Tibial artery (tissue), 4 donors: ENCODE results near the gene SLC3A2.

Source experiments
- DNase-seq, 2 donors: peaks; one replicate each; pipeline ENCODE4 v3.0.0-alpha.2; 2019
- H3K27ac ChIP-seq, 2 donors: fragments of 200-600 bp; sonication (generic) in 1 of 2; 1 replicate in 1 of 2; 2 replicates in 1 of 2; pipeline ENCODE4 v1.5.1; 2018 to 2019; ENCODE audit warnings: mild to moderate bottlenecking in 1 of 2
- H3K27me3 ChIP-seq, 2 donors: fragments of 200-600 bp; sonication (generic) in 1 of 2; one replicate each; pipeline versions ENCODE4 v1.5.1 to v1.6.0; 2016 to 2019
- H3K36me3 ChIP-seq, 3 donors: fragments of 200-600 bp; sonication (generic) in 2 of 3; one replicate each; pipeline ENCODE4 v1.5.1; 2016 to 2019; ENCODE audit warnings: mild to moderate bottlenecking in 2 of 3
- H3K4me1 ChIP-seq, 4 donors: fragments of 200-600 bp; sonication (generic) in 2 of 4; 1 replicate in 3 of 4; 2 replicates in 1 of 4; pipeline ENCODE4 v1.5.1; 2016 to 2019
- H3K4me3 ChIP-seq, 2 donors: fragments of 200-600 bp; sonication (generic) in 1 of 2; 1 replicate in 1 of 2; 2 replicates in 1 of 2; pipeline ENCODE4 v1.5.1; 2018 to 2019; ENCODE audit warnings: mild to moderate bottlenecking in 2 of 2
- H3K9me3 ChIP-seq, 3 donors: fragments of 200-600 bp; sonication (generic) in 1 of 3; one replicate each; pipeline ENCODE4 v1.5.1; 2016 to 2019
- intact Hi-C: fragments of 100-400 bp; cut with DNase I; formaldehyde crosslinking; loops from one replicate; pipeline ENCODE4 v1.15.0; 2023; ENCODE audit warnings: low total_unique reads
- TF ChIP-seq, protein P1 (sequence below), 2 experiments: fragments of 200-600 bp in 1 of 2; fragments of 450-650 bp in 1 of 2; IDR thresholded peaks; one replicate each; pipeline ENCODE4 v1.5.1; 2017 to 2019; ENCODE audit warnings: antibody characterized with exemption in 2 of 2, mild to moderate bottlenecking in 1 of 2, moderate library complexity in 1 of 2

Gene SLC3A2

DNA sequence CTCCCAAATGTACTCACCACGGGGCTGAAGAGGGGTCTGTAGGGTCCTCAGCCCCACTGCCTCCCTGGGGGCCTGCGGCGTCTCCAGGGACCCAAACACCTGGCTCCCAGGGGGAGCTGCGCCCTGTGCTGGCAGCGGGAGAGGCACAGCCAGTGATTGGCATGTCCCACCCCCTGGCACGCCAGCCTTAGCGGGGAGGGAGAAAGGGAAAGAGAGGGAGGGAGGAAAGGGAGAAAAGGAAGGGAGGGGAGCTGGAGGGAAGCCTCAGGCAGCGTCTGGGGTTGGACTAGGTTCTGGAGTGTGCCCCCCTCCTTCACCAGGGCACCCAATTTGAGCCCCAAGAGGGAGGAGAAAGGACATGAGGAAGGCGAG is 40.5 kb downstream of the SLC3A2 start, which contains the start of gene CHRM1:
Gene CHRM1, minus strand, starts transcription at position 163 of the 372 bp plus-strand sequence. CDS start 10,263 bp downstream, outside the sequence.
- no peak for DNase-seq
- no peak within 1 kb of the TSS for H3K27ac ChIP-seq
- TF ChIP-seq, protein P1, sequence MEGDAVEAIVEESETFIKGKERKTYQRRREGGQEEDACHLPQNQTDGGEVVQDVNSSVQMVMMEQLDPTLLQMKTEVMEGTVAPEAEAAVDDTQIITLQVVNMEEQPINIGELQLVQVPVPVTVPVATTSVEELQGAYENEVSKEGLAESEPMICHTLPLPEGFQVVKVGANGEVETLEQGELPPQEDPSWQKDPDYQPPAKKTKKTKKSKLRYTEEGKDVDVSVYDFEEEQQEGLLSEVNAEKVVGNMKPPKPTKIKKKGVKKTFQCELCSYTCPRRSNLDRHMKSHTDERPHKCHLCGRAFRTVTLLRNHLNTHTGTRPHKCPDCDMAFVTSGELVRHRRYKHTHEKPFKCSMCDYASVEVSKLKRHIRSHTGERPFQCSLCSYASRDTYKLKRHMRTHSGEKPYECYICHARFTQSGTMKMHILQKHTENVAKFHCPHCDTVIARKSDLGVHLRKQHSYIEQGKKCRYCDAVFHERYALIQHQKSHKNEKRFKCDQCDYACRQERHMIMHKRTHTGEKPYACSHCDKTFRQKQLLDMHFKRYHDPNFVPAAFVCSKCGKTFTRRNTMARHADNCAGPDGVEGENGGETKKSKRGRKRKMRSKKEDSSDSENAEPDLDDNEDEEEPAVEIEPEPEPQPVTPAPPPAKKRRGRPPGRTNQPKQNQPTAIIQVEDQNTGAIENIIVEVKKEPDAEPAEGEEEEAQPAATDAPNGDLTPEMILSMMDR (IDR thresholded peaks at IDR 0.05), result no peak
- no peaks in the 10 kb centered on the region for H3K36me3 ChIP-seq
- peaks cover 0 to 51% of the 10 kb centered on the region in 2 donors for H3K27me3 ChIP-seq
- peak within 1 kb of the TSS in 1 of 2 donors; percentile 31 for H3K4me3 ChIP-seq
- intact Hi-C loops, result no loop called here
- H3K4me1 ChIP-seq, result peaks cover 0 to 40% (median 36%) of the 10 kb centered on the region in 4 donors
- H3K9me3 ChIP-seq, result no peaks in the 10 kb centered on the region

DNA sequence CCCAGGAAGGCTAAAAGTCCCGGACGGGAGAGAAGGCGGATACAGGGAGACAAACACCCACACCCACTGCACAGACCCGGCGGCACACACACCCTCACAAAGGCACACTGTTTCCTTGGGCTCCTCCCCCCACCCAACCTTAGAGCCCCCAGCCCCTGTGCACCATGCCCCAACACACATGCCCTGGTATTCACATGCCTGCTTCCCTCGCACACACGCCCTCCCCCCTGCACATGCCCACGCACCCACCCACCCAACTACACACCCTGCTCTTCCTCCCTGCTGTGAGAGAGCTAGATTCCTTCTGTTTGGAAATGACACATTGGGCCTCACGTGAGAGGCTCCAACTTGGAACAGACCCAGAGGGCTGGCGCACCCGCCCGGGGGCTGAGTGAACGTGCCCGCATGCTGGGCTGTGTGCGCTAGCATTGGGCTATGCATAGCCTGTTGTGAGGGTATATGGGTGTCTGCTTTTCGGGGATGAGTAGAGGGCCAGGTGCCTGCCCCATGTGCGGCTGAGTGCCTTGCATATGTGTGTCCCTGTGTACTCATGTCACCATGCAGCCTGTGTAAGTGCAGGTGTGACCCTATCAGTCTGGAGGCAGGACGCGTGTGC is 41.0 kb downstream of the SLC3A2 start:
- DNase-seq, result no peak
- Histone ChIP-seq H3K9me3 (no peaks in the 10 kb centered on the region), H3K27me3 (peaks cover 0 to 56% of the 10 kb centered on the region in 2 donors), H3K4me1 (peaks cover 0 to 45% (median 41%) of the 10 kb centered on the region in 4 donors), H3K36me3 (no peaks in the 10 kb centered on the region), H3K27ac (no peak overlapping the region), H3K4me3 (peak overlapping the region in 1 of 2 donors; percentile 31)
- TF ChIP-seq, protein P1 (IDR thresholded peaks at IDR 0.05), result no peak
- intact Hi-C loops, result no loop called here

DNA sequence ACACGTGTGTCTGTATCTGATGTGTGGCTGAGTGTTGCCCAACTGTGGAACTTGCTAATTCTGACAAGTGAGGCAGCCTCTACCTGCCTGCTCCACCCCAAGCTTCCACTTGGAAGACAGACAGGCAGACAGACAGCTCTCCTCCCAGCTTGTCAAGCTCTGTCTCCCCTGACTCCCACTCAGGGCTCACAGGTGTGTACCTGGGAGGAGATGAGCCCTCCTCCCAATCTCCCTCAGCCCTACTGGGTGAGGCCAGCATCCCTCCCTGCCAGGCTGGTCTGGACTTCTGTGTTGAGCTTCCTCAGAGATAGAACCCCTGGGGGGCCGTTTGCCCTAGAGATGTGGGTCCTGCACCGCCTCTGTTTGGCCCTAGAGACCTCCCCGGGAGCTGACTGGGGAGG is 41.5 kb downstream of the SLC3A2 start:
- intact Hi-C loops, result no loop called here
- Histone ChIP-seq H3K36me3 (no peaks in the 10 kb centered on the region), H3K27ac (no peak overlapping the region), H3K9me3 (no peaks in the 10 kb centered on the region), H3K4me1 (peaks cover 0 to 50% (median 42%) of the 10 kb centered on the region in 4 donors), H3K4me3 (no peak overlapping the region), H3K27me3 (peaks cover 0 to 61% of the 10 kb centered on the region in 2 donors)
- TF ChIP-seq, protein P1 (IDR thresholded peaks at IDR 0.05), result no peak
- no peak for DNase-seq

DNA sequence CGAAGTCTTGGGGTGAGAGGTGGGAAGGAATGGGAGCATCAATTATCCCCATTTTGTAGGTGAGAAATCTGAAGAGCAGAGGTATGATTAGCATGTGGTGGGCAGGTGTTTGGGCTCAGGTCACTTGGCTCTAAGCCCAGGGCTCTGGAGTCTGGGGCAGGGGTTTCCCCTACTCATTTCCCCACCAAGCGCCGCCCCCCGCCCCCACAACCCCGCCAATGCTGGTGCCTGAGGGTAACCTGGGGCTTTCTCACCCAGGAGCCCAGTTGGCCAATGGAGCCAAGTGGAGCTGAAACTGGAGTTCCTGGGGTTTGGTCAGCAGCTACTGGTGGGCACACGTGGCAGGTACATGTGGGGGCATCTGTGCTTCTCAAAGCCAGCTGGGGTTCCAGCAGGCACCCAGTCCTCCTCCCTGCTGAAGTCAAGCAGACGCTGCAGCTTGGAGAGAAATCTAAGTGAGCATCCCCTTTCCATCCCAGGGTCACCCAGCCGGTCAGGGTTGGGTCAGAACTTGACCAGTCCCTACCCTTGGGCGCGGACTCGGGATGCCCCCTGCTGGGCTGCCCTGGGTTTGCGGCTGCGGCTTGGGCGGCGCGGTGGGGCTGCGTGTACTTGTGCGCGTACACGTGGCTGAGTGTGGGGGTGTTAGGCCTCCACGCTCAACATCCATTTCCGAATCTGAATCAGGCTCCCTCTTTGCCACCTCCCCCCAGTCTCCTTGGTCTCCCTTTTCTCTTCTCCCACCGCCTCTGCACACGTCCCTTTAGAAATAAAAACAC is 42.1 kb downstream of the SLC3A2 start:
- Histone ChIP-seq H3K36me3 (no peaks in the 10 kb centered on the region), H3K4me3 (no peak overlapping the region), H3K27ac (no peak overlapping the region), H3K27me3 (peaks cover 0 to 67% of the 10 kb centered on the region in 2 donors), H3K4me1 (peaks cover 0 to 50% (median 42%) of the 10 kb centered on the region in 4 donors), H3K9me3 (no peaks in the 10 kb centered on the region)
- TF ChIP-seq, protein P1 (IDR thresholded peaks at IDR 0.05), result no peak
- DNase-seq, result no peak
- intact Hi-C loops, result no loop called here

DNA sequence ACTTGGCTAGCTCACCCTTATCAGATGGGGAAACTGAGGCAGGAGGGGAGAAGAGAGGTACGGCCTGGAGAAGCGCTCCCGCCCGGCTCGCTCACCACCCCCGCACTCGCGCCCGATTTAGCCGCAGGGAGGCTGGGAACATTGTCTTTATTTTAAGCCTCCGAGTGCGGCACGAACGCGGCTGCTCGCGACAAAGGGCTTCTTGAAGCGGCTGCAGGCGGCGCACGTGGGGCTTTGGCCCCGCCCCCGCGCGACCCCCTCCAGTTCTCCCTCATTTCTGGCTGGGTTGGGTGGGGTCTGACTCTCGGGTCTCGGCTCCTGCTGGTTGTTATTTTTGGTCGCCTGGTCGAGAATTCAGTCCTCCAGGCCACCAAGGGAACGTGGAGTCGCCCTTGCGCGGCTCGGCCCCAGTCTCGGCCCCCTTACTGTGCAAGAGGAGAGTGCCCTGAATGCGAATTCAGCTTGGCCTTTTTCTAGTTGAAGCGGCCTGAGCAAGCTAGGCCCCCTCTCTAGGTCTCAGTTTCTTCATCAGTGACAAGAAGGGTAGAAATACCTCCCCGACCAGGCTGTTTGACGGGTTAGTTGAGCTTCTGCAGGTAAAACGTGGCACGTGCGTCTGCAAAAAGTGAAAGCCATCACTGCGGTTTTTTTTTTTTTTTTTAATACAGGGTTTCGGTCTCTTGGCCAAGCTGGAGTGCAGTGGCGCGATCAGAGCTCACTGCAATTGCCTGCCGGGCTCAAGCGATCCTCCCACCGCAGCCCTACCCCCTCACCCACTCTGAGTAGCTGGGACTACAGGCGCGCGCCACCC is 43.1 kb downstream of the SLC3A2 start:
- H3K27me3 ChIP-seq, result peaks cover 0 to 73% of the 10 kb centered on the region in 2 donors
- no peaks in the 10 kb centered on the region for H3K36me3 ChIP-seq
- H3K4me1 ChIP-seq, result peaks cover 0 to 50% (median 42%) of the 10 kb centered on the region in 4 donors
- TF ChIP-seq, protein P1 (IDR thresholded peaks at IDR 0.05), result no peak
- no peaks in the 10 kb centered on the region for H3K9me3 ChIP-seq
- no peak for DNase-seq
- peak overlapping the region in 1 of 2 donors; percentile 33 for H3K4me3 ChIP-seq
- intact Hi-C loops, result no loop called here
- H3K27ac ChIP-seq, result no peak overlapping the region
